Measurements from ENCODE around the gene ZNF768.

Gene ZNF768

GRCh38 chr16:30494709-30495108, 31.7 kb downstream of the ZNF768 start:
- no peak for DNase-seq (ENCODE audit: low read depth)
- H3K4me3 ChIP-seq (ENCODE audit: low read depth, low read length): no peak overlapping the region
- TF ChIP-seq, protein P1, sequence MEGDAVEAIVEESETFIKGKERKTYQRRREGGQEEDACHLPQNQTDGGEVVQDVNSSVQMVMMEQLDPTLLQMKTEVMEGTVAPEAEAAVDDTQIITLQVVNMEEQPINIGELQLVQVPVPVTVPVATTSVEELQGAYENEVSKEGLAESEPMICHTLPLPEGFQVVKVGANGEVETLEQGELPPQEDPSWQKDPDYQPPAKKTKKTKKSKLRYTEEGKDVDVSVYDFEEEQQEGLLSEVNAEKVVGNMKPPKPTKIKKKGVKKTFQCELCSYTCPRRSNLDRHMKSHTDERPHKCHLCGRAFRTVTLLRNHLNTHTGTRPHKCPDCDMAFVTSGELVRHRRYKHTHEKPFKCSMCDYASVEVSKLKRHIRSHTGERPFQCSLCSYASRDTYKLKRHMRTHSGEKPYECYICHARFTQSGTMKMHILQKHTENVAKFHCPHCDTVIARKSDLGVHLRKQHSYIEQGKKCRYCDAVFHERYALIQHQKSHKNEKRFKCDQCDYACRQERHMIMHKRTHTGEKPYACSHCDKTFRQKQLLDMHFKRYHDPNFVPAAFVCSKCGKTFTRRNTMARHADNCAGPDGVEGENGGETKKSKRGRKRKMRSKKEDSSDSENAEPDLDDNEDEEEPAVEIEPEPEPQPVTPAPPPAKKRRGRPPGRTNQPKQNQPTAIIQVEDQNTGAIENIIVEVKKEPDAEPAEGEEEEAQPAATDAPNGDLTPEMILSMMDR (IDR thresholded peaks at IDR 0.05; ENCODE audit: low read depth, low read length, missing control alignments): no peak

DNA sequence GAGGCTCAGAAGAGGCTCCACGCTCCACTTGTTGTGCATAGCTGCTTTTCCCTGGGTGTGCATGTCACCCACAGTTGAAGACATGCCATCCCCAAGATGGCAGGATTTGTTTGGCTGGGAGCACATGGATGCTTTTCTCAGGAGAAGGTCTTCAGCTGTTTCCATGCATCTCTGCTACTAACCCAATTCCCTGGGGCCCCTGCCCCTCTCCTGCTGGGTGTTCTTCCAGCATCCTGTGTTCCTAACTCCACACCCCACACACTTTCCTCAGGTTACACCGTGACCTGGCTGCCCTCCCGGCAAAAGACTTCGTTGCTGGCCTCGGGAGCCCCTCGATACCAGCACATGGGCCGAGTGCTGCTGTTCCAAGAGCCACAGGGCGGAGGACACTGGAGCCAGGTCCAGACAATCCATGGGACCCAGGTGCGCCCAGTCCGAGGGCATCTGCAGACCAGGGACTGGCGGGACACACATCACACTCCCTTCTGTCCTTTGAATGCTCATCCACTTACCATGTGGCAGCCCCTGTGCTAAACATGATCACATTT, 32.4 kb downstream of the ZNF768 start:
- TF ChIP-seq, protein P1 (IDR thresholded peaks at IDR 0.05; ENCODE audit: low read depth, low read length, missing control alignments): no peak
- no peak for DNase-seq (ENCODE audit: low read depth)
- H3K4me3 ChIP-seq (ENCODE audit: low read depth, low read length): no peak overlapping the region

DNA sequence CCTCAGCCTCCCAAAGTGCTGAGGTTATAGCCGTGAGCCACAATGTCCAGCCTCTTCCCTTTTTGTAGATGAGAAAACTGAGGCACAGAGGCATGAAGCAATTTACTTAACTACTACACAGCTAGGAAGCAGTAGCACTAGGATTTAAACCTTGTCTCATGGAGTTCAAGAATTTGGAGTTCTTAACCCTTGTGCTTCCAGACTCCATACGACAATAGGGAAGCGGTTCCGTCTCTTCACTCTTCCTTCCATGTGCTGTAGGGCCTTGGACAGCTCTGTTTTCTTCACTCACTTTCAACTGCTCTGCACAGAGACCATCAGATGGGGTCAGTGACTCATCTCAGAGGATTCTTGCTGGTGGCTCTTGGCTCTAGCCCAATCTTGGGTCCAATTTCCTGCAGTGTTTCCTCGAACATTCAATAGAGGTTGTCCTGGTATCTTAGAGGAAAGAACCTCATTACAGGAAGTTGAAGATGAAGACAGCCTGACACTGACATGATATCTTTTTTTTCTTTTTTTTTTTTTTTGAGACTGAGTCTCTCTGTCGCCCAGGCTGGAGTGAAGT, 34.5 kb downstream of the ZNF768 start:
- TF ChIP-seq, protein P1 (IDR thresholded peaks at IDR 0.05; ENCODE audit: low read depth, low read length, missing control alignments): no peak

DNA sequence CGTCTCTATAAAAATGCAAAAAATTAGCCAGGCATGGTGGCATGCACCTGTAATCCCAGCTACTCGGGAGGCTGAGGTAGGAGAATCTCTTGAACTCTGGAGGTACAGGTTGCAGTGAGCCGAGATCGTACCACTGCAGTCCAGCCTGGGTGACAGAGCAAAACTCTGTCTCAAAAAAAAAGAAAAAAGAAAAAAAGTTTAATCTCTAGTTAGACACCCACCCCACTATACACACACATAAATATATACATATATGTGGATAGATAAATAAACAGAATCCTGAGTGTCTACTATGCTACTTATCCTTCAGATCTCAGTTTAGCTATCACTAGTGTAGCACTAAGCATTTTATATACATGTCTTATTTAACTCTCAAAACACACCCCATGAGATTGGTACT, 35.1 kb downstream of the ZNF768 start:
- H3K4me3 ChIP-seq (ENCODE audit: low read depth, low read length): no peak overlapping the region
- DNase-seq (ENCODE audit: low read depth): no peak
- TF ChIP-seq, protein P1 (IDR thresholded peaks at IDR 0.05; ENCODE audit: low read depth, low read length, missing control alignments): no peak

More for the DNA sequence above, 34.5 kb downstream of the ZNF768 start:
- DNase-seq (ENCODE audit: low read depth): no peak
- H3K4me3 ChIP-seq (ENCODE audit: low read depth, low read length): no peak overlapping the region

DNA sequence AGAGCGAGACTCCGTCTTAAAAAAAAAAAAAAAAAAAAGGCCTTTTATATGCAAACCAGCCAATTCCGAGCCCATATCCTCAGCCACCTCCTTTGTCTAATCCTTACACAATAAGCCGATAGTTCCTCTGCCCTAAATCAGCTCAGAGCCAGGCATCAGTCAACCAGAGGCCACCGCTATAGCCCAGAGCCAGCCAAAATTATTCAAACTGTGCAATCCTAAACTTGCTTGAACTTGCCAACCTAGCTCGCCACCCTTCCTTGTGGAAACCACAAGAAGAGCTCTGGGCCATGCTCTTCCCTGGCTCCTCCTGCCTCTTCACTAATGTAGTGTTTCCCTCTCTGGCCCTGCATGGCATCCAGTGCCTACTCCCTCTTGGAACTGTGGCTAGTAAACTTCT, 36.2 kb downstream of the ZNF768 start:
- TF ChIP-seq, protein P1 (IDR thresholded peaks at IDR 0.05; ENCODE audit: low read depth, low read length, missing control alignments): no peak
- DNase-seq (ENCODE audit: low read depth): no peak
- H3K4me3 ChIP-seq (ENCODE audit: low read depth, low read length): no peak overlapping the region

DNA sequence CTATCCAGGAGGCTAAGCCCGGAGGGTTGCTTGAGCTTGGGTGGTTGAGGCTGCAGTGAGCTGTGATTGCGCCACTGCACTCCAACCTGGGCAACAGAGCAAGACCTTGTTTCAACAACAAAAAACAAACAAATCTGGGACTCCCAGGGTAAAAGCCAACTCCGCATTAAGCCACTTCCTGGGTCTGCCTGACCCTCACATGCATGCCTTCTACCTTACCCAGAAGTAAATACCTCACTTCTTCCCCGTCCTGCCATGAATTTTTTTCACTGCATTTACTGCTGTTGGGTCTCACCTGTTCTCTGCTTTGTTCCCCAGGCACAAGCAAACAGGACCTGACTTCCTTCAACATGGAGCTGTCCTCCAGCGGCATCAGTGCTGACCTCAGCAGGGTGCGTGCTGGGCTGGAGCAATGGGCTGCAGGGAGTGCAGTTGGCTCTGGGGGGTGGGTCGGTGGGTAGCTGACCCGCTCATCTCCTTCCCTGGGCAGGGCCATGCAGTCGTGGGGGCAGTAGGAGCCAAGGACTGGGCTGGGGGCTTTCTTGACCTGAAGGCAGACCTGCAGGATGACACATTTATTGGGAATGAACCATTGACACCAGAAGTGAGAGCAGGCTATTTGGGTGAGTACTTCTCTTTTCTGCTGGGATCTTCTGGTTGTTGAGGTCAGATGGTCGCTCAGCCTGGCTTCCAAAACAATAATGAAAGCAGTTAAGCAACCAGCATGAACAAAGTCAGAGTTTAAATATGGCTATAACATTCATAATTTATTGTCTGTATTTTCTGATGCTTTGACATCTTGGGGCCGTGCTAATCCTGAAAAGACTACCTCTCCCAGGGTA, 37.4 kb downstream of the ZNF768 start:
- DNase-seq (ENCODE audit: low read depth): no peak
- no peak overlapping the region for H3K4me3 ChIP-seq (ENCODE audit: low read depth, low read length)
- TF ChIP-seq, protein P1 (IDR thresholded peaks at IDR 0.05; ENCODE audit: low read depth, low read length, missing control alignments): no peak

Measured in GM12864 (cell line).